KOPT-K1 (cell line): ENCODE data around the gene APCDD1L.
"Not testable (repeated sequence)": the region's sequence is repeated elsewhere in the genome, so short reads cannot be mapped to it uniquely, and the experiment has no call there.

Source experiments
- H3K27ac ChIP-seq: fragments of 200-600 bp; sonication (generic); 2 replicates; pipeline ENCODE4 v1.5.1; 2016; ENCODE audit warnings: antibody characterized with exemption, mild to moderate bottlenecking, low read depth, low read length; ENCODE audit not compliant: poor library complexity, severe bottlenecking
- H3K36me3 ChIP-seq: fragments of 200-600 bp; sonication (generic); 2 replicates; pipeline ENCODE4 v1.5.1; 2017; ENCODE audit warnings: antibody characterized with exemption, mild to moderate bottlenecking, low read length, moderate library complexity; ENCODE audit not compliant: insufficient read depth
- H3K9me3 ChIP-seq: fragments of 200-600 bp; sonication (generic); 2 replicates; pipeline ENCODE4 v1.5.1; 2017; ENCODE audit warnings: antibody characterized with exemption, low read length, mild to moderate bottlenecking; ENCODE audit not compliant: insufficient read depth, poor library complexity, severe bottlenecking

Gene APCDD1L

DNA sequence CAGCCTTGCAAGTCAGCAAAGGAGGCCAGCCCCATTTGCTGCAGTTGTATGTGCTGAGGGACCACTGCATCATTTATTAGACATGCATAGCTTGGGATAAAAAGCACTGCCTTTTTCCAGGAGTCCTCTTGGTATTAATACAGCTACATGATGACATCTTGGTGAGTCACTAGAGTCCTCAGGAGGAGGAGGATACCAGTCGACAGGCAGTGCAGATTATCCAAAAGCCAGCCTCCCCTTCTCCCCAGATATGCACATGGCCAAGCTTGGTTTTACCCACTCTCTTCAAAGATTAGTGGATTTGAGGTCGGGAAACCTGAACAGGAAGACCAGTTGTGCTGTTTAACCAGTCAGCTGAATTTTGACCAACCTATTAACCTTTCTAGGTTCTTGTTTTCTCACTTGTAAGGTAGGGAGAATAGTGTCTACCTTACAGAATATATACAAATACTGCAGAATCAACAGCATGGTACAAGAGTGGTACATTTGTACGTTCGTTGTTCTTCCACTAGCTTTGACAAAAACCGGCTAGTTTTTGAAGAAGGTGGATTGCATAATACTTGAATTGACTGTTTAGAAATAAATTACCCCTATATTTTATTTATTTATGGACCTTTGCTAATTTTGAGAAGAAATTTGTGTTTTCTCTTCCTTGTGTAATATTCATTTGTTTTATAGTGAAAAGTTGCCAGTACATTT, 94.3 kb downstream of the APCDD1L start:
- H3K9me3 ChIP-seq: no peaks in the 10 kb centered on the region
- H3K27ac ChIP-seq: no peak overlapping the region
- H3K36me3 ChIP-seq: peaks cover 67% of the 10 kb centered on the region

DNA sequence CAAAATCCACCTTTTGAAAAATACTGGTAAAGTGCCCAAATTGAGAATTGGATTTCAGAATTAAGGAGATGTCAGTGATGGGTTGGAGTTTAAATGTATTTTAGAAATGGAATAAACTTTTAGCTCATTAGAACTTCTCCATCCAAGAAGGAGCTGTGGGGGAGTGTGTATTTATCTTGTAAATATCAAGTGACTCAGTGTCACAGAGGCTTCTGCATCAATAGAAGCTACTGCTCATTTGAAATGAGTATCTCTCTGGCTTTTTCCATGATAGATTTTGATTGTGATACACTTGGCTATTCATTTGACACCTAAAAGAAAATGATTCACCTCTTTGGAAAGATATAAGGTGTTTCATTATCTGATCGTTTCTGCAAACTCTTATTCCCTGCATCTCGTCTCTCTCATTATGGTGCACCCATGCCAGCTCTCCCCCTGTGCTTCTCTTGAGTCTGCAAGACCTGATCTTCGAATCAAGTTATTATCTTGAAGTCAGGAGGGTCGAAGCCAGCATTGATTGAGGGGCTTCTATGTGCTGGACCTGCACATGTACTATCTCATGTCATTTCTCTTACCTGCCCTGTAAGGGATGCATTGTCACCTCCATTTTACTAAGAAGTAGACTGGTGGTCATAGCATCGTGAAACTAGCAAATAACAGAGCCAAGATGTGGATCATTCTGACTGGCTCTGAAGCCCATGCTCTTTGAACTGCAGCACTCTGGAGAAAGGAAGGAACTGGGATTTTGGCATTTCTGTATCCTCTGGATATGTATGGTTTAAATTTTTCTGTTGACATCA, 96.0 kb downstream of the APCDD1L start:
- peaks cover 55% of the 10 kb centered on the region for H3K36me3 ChIP-seq
- H3K9me3 ChIP-seq: no peaks in the 10 kb centered on the region
- no peak overlapping the region for H3K27ac ChIP-seq

DNA sequence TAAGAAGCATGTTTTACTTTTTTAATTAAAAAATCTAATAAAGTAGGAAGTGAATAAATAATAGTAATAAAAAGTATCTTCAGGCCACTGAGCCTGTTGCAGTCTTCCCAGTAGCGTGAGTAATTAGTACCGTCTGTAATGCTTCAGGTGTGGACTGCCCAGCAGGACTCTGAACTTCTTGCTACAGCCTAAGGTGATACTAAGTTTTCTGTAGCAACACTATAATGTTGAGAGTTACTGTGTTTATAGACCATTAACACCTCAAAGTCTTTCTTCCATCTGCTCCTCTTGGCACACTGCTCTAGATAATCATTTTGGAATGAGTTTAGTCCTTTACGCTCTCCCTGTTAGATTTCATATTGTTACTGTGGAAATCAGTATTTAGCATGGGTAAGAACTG, 97.8 kb downstream of the APCDD1L start:
- no peaks in the 10 kb centered on the region for H3K9me3 ChIP-seq
- H3K36me3 ChIP-seq: peaks cover 49% of the 10 kb centered on the region
- no peak overlapping the region for H3K27ac ChIP-seq

DNA sequence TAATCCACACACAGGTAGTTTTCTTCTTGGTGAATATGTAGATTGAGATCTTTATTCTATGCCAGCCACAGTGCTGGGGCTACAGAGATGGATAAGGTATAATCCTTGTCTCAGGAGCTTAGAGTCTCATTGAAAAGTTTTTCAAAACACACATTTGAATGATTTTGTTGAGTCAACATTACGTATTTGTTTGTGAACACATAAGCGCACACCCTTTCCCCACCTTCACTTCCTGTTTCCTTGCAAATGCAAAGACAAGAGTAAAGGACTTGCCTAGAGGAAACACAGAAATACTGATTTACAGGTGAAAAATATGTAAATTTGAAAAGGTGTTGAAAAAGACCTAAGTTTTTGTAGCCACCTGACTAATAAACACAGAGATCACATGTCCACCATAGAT, 98.4 kb downstream of the APCDD1L start:
- H3K27ac ChIP-seq: no peak overlapping the region
- H3K9me3 ChIP-seq: no peaks in the 10 kb centered on the region
- peaks cover 43% of the 10 kb centered on the region for H3K36me3 ChIP-seq

DNA sequence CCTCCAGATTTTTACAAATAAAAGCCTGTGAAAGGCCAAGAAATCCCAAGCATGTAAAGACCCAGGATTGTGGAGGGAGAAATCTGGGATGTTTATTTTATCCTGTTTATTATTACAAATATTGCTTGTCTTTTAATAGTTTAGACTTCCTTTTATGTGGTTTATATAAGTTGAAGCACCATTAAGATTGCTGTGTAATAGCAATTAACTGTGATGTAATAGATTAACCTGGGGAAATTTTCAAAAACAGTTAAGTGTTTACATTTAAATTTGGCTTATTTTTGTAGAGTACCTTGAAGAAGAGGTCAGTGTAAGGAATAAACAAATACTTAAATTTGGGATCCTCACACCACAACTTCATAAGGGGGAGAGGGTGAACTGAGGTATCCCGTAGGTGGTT, 99.1 kb downstream of the APCDD1L start:
- H3K27ac ChIP-seq: no peak overlapping the region

DNA sequence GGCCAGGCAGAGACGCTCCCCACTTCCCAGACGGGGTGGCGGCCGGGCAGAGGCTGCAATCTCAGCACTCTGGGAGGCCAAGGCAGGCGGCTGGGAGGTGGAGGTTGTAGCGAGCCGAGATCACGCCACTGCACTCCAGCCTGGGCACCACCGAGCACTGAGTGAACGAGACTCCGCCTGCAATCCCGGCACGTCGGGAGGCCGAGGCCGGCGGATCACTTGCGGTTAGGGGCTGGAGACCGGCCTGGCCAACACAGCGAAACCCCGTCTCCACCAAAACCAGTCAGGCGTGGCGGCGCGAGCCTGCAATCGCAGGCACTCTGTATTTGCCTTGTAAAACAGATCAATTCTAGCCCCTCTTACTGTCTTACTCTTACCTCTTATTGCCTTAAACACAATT, 100.4 kb downstream of the APCDD1L start:
- H3K9me3 ChIP-seq, H3K27ac ChIP-seq: not testable (repeated sequence)
- H3K36me3 ChIP-seq: peaks cover 30% of the 10 kb centered on the region

More for the DNA sequence above, 99.1 kb downstream of the APCDD1L start:
- peaks cover under 1% of the 10 kb centered on the region for H3K9me3 ChIP-seq
- peaks cover 38% of the 10 kb centered on the region for H3K36me3 ChIP-seq

DNA sequence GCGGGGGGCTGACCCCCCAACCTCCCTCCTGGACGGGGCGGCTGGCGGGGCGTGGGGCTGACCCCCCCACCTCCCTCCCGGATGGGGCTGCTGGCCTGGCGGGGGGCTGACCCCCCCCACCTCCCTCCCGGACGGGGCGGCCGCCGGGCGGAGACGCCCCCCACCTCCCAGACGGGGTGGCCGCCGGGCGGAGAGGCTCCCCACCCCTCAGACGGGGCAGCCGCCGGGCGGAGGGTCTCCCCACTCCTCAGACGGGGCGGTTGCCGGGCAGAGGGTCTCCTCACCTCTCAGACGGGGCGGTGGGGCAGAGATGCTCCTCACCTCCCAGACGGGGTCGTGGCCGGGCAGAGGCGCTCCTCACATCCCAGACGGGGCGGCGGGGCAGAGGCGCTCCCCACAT, 101.0 kb downstream of the APCDD1L start:
- peaks cover 24% of the 10 kb centered on the region for H3K36me3 ChIP-seq
- not testable (repeated sequence) for H3K9me3 ChIP-seq, H3K27ac ChIP-seq
